ENCODE results near the gene ST8SIA2. TPM values are rescaled to one million over a fixed set of nuclear protein-coding genes. Genes with fewer than 3 reads are reported as not detected.

ST8SIA2 gene
- total RNA-seq, 1 experiment from 2014 or later, result 0.15 TPM

DNA sequence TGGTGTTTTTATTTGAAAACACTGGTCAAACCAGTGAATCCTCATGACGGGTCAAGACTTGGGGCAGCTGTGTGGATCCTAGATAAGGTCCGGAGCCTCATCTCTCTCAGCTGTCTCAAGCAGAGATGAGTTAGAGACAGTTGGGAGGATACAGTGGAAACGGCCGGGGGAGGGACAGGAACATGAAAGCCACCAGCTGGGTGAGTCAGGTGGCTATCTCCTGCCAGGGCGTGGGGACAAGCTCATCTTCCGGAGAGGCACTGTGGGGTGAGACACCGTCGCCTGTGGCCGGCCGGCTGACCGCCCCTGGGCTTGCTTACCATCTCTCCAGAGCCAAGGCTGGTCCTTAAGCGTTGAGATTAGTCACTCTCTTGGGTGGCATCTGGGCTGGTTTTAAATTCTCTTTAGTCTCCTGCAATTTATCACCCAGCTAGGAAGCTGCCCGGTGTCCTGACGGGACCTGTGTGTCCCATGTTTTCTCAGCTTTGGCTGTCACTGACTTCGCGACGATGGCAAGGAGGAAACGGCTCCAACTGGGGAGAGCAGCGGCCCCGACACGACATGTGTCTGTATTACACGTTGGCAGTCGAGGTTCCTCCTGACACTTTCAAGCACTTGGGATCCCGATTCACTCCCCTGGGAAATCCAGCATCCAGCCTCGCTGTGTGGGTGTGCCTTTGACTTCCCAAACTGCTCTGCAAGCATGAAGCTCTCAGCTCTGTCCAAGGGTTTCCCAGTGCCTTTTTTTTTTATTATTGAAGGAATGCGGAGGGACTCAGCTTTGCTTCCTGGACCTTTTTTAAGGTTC, 7.5 kb downstream of the ST8SIA2 start:
- DNase-seq (ENCODE audit: low read depth, low spot score) (no peak), ATAC-seq (no peak)
- H3K27ac ChIP-seq (ENCODE audit: low read length), result no peak overlapping the region
- H3K27me3 ChIP-seq (ENCODE audit: control insufficient read depth, insufficient read depth, low read length), result peaks cover 8% of the 10 kb centered on the region
- ChIA-PET POLR2A (no interaction called here), CTCF (interaction anchor here (0.7 kb wide), 1 partner anchor 355 kb away, joined by 4 read pairs; no protein-coding TSS in a partner anchor)
- intact Hi-C loops (cut with micrococcal nuclease; ENCODE audit: unreplicated experiment), result no loop called here
- H3K36me3 ChIP-seq (ENCODE audit: control insufficient read depth, insufficient read depth, low read length), result no peaks in the 10 kb centered on the region
- TF ChIP-seq TCF7L2 (IDR thresholded peaks at IDR 0.05; ENCODE audit: low read depth, low read length) (no peak), SIN3A (IDR thresholded peaks at IDR 0.05; ENCODE audit: borderline replicate concordance, insufficient read depth, low read depth, low read length) (no peak), POLR2AphosphoS5 (IDR thresholded peaks at IDR 0.05; ENCODE audit: low read depth, low read length) (no peak)
- TF ChIP-seq, protein P1, sequence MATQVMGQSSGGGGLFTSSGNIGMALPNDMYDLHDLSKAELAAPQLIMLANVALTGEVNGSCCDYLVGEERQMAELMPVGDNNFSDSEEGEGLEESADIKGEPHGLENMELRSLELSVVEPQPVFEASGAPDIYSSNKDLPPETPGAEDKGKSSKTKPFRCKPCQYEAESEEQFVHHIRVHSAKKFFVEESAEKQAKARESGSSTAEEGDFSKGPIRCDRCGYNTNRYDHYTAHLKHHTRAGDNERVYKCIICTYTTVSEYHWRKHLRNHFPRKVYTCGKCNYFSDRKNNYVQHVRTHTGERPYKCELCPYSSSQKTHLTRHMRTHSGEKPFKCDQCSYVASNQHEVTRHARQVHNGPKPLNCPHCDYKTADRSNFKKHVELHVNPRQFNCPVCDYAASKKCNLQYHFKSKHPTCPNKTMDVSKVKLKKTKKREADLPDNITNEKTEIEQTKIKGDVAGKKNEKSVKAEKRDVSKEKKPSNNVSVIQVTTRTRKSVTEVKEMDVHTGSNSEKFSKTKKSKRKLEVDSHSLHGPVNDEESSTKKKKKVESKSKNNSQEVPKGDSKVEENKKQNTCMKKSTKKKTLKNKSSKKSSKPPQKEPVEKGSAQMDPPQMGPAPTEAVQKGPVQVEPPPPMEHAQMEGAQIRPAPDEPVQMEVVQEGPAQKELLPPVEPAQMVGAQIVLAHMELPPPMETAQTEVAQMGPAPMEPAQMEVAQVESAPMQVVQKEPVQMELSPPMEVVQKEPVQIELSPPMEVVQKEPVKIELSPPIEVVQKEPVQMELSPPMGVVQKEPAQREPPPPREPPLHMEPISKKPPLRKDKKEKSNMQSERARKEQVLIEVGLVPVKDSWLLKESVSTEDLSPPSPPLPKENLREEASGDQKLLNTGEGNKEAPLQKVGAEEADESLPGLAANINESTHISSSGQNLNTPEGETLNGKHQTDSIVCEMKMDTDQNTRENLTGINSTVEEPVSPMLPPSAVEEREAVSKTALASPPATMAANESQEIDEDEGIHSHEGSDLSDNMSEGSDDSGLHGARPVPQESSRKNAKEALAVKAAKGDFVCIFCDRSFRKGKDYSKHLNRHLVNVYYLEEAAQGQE (IDR thresholded peaks at IDR 0.05; ENCODE audit: insufficient read depth in 1 of 2, low read depth in 2 of 2, low read length in 1 of 2), result no peak
- TF ChIP-seq, protein P2, sequence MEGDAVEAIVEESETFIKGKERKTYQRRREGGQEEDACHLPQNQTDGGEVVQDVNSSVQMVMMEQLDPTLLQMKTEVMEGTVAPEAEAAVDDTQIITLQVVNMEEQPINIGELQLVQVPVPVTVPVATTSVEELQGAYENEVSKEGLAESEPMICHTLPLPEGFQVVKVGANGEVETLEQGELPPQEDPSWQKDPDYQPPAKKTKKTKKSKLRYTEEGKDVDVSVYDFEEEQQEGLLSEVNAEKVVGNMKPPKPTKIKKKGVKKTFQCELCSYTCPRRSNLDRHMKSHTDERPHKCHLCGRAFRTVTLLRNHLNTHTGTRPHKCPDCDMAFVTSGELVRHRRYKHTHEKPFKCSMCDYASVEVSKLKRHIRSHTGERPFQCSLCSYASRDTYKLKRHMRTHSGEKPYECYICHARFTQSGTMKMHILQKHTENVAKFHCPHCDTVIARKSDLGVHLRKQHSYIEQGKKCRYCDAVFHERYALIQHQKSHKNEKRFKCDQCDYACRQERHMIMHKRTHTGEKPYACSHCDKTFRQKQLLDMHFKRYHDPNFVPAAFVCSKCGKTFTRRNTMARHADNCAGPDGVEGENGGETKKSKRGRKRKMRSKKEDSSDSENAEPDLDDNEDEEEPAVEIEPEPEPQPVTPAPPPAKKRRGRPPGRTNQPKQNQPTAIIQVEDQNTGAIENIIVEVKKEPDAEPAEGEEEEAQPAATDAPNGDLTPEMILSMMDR (IDR thresholded peaks at IDR 0.05), result no peak
- H3K9me3 ChIP-seq (ENCODE audit: control insufficient read depth, insufficient read depth, low read depth, low read length), result no peaks in the 10 kb centered on the region
- no peak overlapping the region for H3K4me3 ChIP-seq (ENCODE audit: low read depth in 2 of 2, low read length in 2 of 2)
- in situ Hi-C loops (cut with HindIII; ENCODE audit: low pct_unique_long_range_greater_than_20kb, low sequenced_read_pairs), result no loop called here
- H3K4me1 ChIP-seq (ENCODE audit: control insufficient read depth, insufficient read depth, low read length), result no peaks in the 10 kb centered on the region
- no TSS peak for BruUV-seq (replicated peaks)

DNA sequence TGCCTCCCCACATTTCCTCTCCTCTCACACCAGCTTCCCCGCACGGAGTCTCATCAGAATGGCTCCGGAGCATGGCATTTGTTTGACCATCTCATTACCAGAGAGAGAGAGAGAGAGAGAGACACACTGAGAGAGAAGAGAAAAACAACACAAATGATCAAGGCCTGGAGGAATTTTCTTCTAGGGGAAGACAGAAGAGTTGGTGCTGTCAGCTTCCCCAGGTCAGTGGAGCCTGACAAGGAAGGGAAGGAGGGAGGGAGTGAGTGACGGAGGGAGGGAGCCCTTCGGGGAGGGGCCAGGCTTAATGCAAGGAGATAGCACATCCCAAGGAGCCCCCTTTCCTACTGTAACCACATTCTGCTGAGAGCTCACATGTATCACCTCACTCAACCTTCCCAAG, 9.1 kb downstream of the ST8SIA2 start:
- ATAC-seq, result no peak
- intact Hi-C loops (cut with micrococcal nuclease; ENCODE audit: unreplicated experiment) (no loop called here), in situ Hi-C loops (cut with HindIII; ENCODE audit: low pct_unique_long_range_greater_than_20kb, low sequenced_read_pairs) (no loop called here)
- no TSS peak for BruUV-seq (replicated peaks)
- ChIA-PET POLR2A (no interaction called here), CTCF (interaction anchor here (0.6 kb wide), 1 partner anchor 242 kb away, joined by 3 read pairs; no protein-coding TSS in a partner anchor)
- TF ChIP-seq TCF7L2 (IDR thresholded peaks at IDR 0.05; ENCODE audit: low read depth, low read length) (no peak), SIN3A (IDR thresholded peaks at IDR 0.05; ENCODE audit: borderline replicate concordance, insufficient read depth, low read depth, low read length) (no peak), POLR2AphosphoS5 (IDR thresholded peaks at IDR 0.05; ENCODE audit: low read depth, low read length) (no peak)
- TF ChIP-seq, protein P2 (IDR thresholded peaks at IDR 0.05), result no peak
- TF ChIP-seq, protein P1 (IDR thresholded peaks at IDR 0.05; ENCODE audit: insufficient read depth in 1 of 2, low read depth in 2 of 2, low read length in 1 of 2), result no peak
- DNase-seq (ENCODE audit: low read depth, low spot score), result no peak
- H3K4me3 ChIP-seq (ENCODE audit: low read depth in 2 of 2, low read length in 2 of 2), result no peak overlapping the region
- no peaks in the 10 kb centered on the region for H3K36me3 ChIP-seq (ENCODE audit: control insufficient read depth, insufficient read depth, low read length)
- peaks cover 6% of the 10 kb centered on the region for H3K27me3 ChIP-seq (ENCODE audit: control insufficient read depth, insufficient read depth, low read length)
- H3K4me1 ChIP-seq (ENCODE audit: control insufficient read depth, insufficient read depth, low read length), result no peaks in the 10 kb centered on the region
- no peaks in the 10 kb centered on the region for H3K9me3 ChIP-seq (ENCODE audit: control insufficient read depth, insufficient read depth, low read depth, low read length)
- no peak overlapping the region for H3K27ac ChIP-seq (ENCODE audit: low read length)
